H1 (cell line): ENCODE results near the gene KCNC1. TPM values are rescaled to one million over a fixed set of nuclear protein-coding genes. Genes with fewer than 3 reads are reported as not detected.

Experiments used
- CTCF ChIA-PET: fragments of 300-600 bp; sonication (Branson Sonifier 250); formaldehyde crosslinking; loops from one replicate; lab custom pipeline; 2021; ENCODE audit not compliant: partially characterized antibody; lab: Charles Lee
- POLR2A ChIA-PET: fragments of 300-600 bp; sonication (Branson Sonifier 250); formaldehyde crosslinking; loops from one replicate; lab custom pipeline; 2021; ENCODE audit warnings: inconsistent platforms; ENCODE audit not compliant: partially characterized antibody; lab: Charles Lee
- DNase-seq, 2 experiments: peaks; one replicate each; pipeline versions ENCODE4 v3.0.0 to v3.0.0-alpha.2; 2010 to 2022; ENCODE audit warnings: low spot score in 2 of 2, low read depth in 1 of 2, mixed read lengths in 1 of 2
- FAIRE-seq: peaks from 2 replicates; lab custom pipeline; 2011; peaks lifted over from hg19 to GRCh38; lab: Jason Lieb, UNC
- H2AFZ ChIP-seq: 2 replicates; pipeline ENCODE4 v1.8.1; 2012; ENCODE audit warnings: low read length, inconsistent platforms
- H2AK5ac ChIP-seq: 2 replicates; pipeline ENCODE4 v1.6.1; 2013; ENCODE audit warnings: low read depth, low read length
- H2BK120ac ChIP-seq: replicated peaks from 2 replicates; pipeline ENCODE3; 2013; ENCODE audit warnings: low read depth, low read length, inconsistent platforms
- H2BK12ac ChIP-seq: 2 replicates; pipeline ENCODE4 v1.6.1; 2013; ENCODE audit warnings: low read depth, low read length
- H2BK15ac ChIP-seq: 2 replicates; pipeline ENCODE4 v1.6.1; 2013; ENCODE audit warnings: low read length
- H2BK20ac ChIP-seq: 2 replicates; pipeline ENCODE4 v1.6.1; 2013; ENCODE audit warnings: low read length
- H2BK5ac ChIP-seq: 2 replicates; pipeline ENCODE4 v1.6.1; 2013; ENCODE audit warnings: low read depth, low read length
- H3K14ac ChIP-seq: 2 replicates; pipeline ENCODE4 v1.6.1; 2013; ENCODE audit warnings: inconsistent platforms; ENCODE audit not compliant: insufficient read length
- H3K18ac ChIP-seq: 2 replicates; pipeline ENCODE4 v1.6.1; 2013; ENCODE audit warnings: low read length; ENCODE audit errors: extremely low read depth
- H3K23ac ChIP-seq: 2 replicates; pipeline ENCODE4 v1.6.1; 2013; ENCODE audit warnings: inconsistent platforms; ENCODE audit not compliant: insufficient read length
- H3K23me2 ChIP-seq: 2 replicates; pipeline ENCODE4 v1.6.1; 2013; ENCODE audit warnings: low read depth, low read length
- H3K27ac ChIP-seq: 2 replicates; pipeline ENCODE4 v1.6.1; 2011; ENCODE audit warnings: low read depth, low read length, inconsistent platforms
- H3K27me3 ChIP-seq, 4 experiments: replicated peaks in 1 of 4; 1 replicate in 1 of 4; 2 replicates in 3 of 4; pipeline versions ENCODE4 v1.6.1 to v1.8.1; 2011 to 2013; ENCODE audit warnings: low read length in 3 of 4, mild to moderate bottlenecking in 3 of 4, inconsistent platforms in 2 of 4, mixed read lengths in 2 of 4, moderate library complexity in 1 of 4; ENCODE audit not compliant: control insufficient read depth in 3 of 4, insufficient read depth in 3 of 4; ENCODE audit errors: extremely low read depth in 1 of 4
- H3K36me3 ChIP-seq, 4 experiments: 2 replicates each; pipeline versions ENCODE4 v1.6.1 to v1.8.1; 2011 to 2013; ENCODE audit warnings: mild to moderate bottlenecking in 4 of 4, low read length in 3 of 4, moderate library complexity in 2 of 4, control low read depth in 1 of 4, inconsistent platforms in 1 of 4; ENCODE audit not compliant: insufficient read depth in 4 of 4, control insufficient read depth in 2 of 4
- H3K4ac ChIP-seq: replicated peaks from 2 replicates; pipeline ENCODE3; 2013; ENCODE audit warnings: low read length, low read depth, mixed read lengths, inconsistent platforms; ENCODE audit not compliant: insufficient read length
- H3K4me1 ChIP-seq, 4 experiments: replicated peaks in 1 of 4; 1 replicate in 1 of 4; 2 replicates in 3 of 4; pipeline versions ENCODE4 v1.6.1 to v1.8.1; 2011 to 2013; ENCODE audit warnings: low read length in 3 of 4, inconsistent platforms in 2 of 4, mixed read lengths in 1 of 4; ENCODE audit not compliant: insufficient read depth in 4 of 4, control insufficient read depth in 3 of 4
- H3K4me2 ChIP-seq, 2 experiments: 2 replicates each; pipeline versions ENCODE4 v1.6.1 to v1.8.1; 2011 to 2013; ENCODE audit warnings: low read depth in 2 of 2, low read length in 2 of 2, control low read depth in 1 of 2, inconsistent platforms in 1 of 2, mild to moderate bottlenecking in 1 of 2; ENCODE audit not compliant: insufficient read depth in 1 of 2
- H3K4me3 ChIP-seq, 4 experiments: fragments of 200-600, 300-600 bp in 1 of 4; sonication (generic), shearing (Covaris generic), sonication (Bioruptor Twin) in 1 of 4; 2 replicates each; pipeline versions ENCODE4 v1.5.1 to v1.8.1; 2011 to 2016; ENCODE audit warnings: low read length in 4 of 4, low read depth in 3 of 4, control low read depth in 2 of 4, inconsistent platforms in 2 of 4, mild to moderate bottlenecking in 2 of 4, mixed read lengths in 1 of 4, moderate library complexity in 1 of 4; ENCODE audit not compliant: insufficient read depth in 2 of 4; ENCODE audit errors: extremely low read depth in 1 of 4
- H3K56ac ChIP-seq: replicated peaks from 2 replicates; pipeline ENCODE3; 2013; ENCODE audit warnings: low read depth, mild to moderate bottlenecking, mixed read lengths, low read length, inconsistent platforms; ENCODE audit not compliant: insufficient read length
- H3K79me1 ChIP-seq: 2 replicates; pipeline ENCODE4 v1.6.1; 2013; ENCODE audit warnings: low read depth, low read length, control low read depth
- H3K79me2 ChIP-seq, 2 experiments: 2 replicates each; pipeline versions ENCODE4 v1.6.1 to v1.8.1; 2012 to 2013; ENCODE audit warnings: low read length in 2 of 2, mild to moderate bottlenecking in 2 of 2, inconsistent platforms in 1 of 2; ENCODE audit not compliant: insufficient read depth in 2 of 2, control insufficient read depth in 1 of 2
- H3K9ac ChIP-seq, 4 experiments: replicated peaks in 1 of 4; 1 replicate in 1 of 4; 2 replicates in 3 of 4; pipeline versions ENCODE4 v1.6.1 to v1.8.1; 2011 to 2013; ENCODE audit warnings: low read depth in 3 of 4, low read length in 3 of 4, control low read depth in 2 of 4, mild to moderate bottlenecking in 2 of 4, moderate library complexity in 2 of 4, inconsistent platforms in 1 of 4; ENCODE audit errors: extremely low read depth in 1 of 4
- H3K9me3 ChIP-seq, 2 experiments: 2 replicates each; pipeline versions ENCODE4 v1.6.1 to v1.8.1; 2012 to 2013; ENCODE audit warnings: mild to moderate bottlenecking in 2 of 2, moderate library complexity in 2 of 2, control low read depth in 1 of 2, inconsistent platforms in 1 of 2, low read depth in 1 of 2, low read length in 1 of 2, mixed read lengths in 1 of 2; ENCODE audit not compliant: insufficient read depth in 2 of 2
- H4K20me1 ChIP-seq, 2 experiments: replicated peaks in 1 of 2; 2 replicates each; pipeline versions ENCODE3 to v1.8.1; 2011 to 2013; ENCODE audit warnings: inconsistent platforms in 2 of 2, low read length in 2 of 2, mild to moderate bottlenecking in 1 of 2; ENCODE audit not compliant: insufficient read depth in 2 of 2, control insufficient read depth in 1 of 2
- H4K5ac ChIP-seq: 2 replicates; pipeline ENCODE4 v1.6.1; 2013; ENCODE audit warnings: low read length, low read depth, mixed read lengths, inconsistent platforms; ENCODE audit not compliant: insufficient read length
- H4K8ac ChIP-seq: 2 replicates; pipeline ENCODE4 v1.8.0; 2013; ENCODE audit warnings: mild to moderate bottlenecking, moderate library complexity, low read length, inconsistent platforms; ENCODE audit not compliant: insufficient read depth; ENCODE audit errors: extremely low read depth
- H4K91ac ChIP-seq: replicated peaks from 2 replicates; pipeline ENCODE3; 2013; ENCODE audit warnings: low read length, mixed read lengths, inconsistent platforms; ENCODE audit not compliant: insufficient read length
- BCL11A ChIP-seq, 2 experiments: IDR thresholded peaks; one replicate each; pipeline ENCODE4 v1.6.1; 2011; ENCODE audit warnings: low read depth in 2 of 2, low read length in 2 of 2, mild to moderate bottlenecking in 2 of 2
- CBX8 ChIP-seq: fragments of 300-800, 300-1000 bp; sonication (generic); IDR thresholded peaks from 2 replicates; pipeline ENCODE4 v1.7.1; 2016; ENCODE audit warnings: low read depth, low read length, borderline replicate concordance
- EZH2 ChIP-seq: fragments of 200-600 bp; sonication (generic); IDR thresholded peaks from 2 replicates; pipeline ENCODE4 v1.7.1; 2012; ENCODE audit warnings: low read depth, mild to moderate bottlenecking, moderate library complexity, low read length, inconsistent platforms; ENCODE audit not compliant: severe bottlenecking
- POLR2A ChIP-seq, 2 experiments: IDR thresholded peaks; 1 replicate in 1 of 2; 2 replicates in 1 of 2; pipeline ENCODE4 v1.6.1; 2011; ENCODE audit warnings: low read depth in 2 of 2, low read length in 2 of 2, mild to moderate bottlenecking in 2 of 2; ENCODE audit errors: control extremely low read depth in 1 of 2
- TEAD4 ChIP-seq: IDR thresholded peaks from 2 replicates; pipeline ENCODE4 v1.6.1; 2012; ENCODE audit warnings: low read depth, low read length, inconsistent platforms, mixed read lengths
- WGBS, 2 experiments: shearing (Covaris generic) in 1 of 2; methylation state at CpG; one replicate each; pipeline versions ENCODE4 v1.1.6 to v1.1.7; 2013 to 2015; ENCODE audit warnings: low lambda C conversion rate in 2 of 2, mixed read lengths in 2 of 2, inconsistent platforms in 1 of 2, low coverage in 1 of 2, missing lambda C conversion rate in 1 of 2; ENCODE audit not compliant: insufficient replicate concordance in 2 of 2, insufficient coverage in 1 of 2, insufficient read length in 1 of 2; ENCODE audit errors: extremely low coverage in 1 of 2, missing lambda C conversion rate in 1 of 2; 5-methylcytosine and 5-hydroxymethylcytosine counted together
- polyA plus RNA-seq, 7 experiments: library from polyadenylated mRNA; depleted of rRNA in 3 of 7; stranded (reverse) in 5 of 7; unstranded in 2 of 7; fragments of >200 nt in 5 of 7; fragments of 200-250 nt in 2 of 7; gene quantifications; 1 replicate in 5 of 7; 2 replicates in 1 of 7; 4 replicates in 1 of 7; pipeline versions ENCODE4 v1.2.1 to v1.2.3, GENCODE V29; 2011 to 2013; ENCODE audit warnings: missing spikeins in 2 of 7, mixed read lengths in 2 of 7
- total RNA-seq: library from RNA; stranded (reverse); fragmentation: NEBNext Ultra II Directional; extraction: Animal tissue kit (Norgen Biotek cat#: 25700); gene quantifications from 2 replicates; pipeline ENCODE4 v1.2.1, GENCODE V29; 2021

KCNC1 gene
- total and polyA plus RNA-seq, 2 of the 8 experiments (the other 6 are each of a cell fraction or from before 2014, with no cell fraction given): 0.11 to 0.26 TPM

DNA sequence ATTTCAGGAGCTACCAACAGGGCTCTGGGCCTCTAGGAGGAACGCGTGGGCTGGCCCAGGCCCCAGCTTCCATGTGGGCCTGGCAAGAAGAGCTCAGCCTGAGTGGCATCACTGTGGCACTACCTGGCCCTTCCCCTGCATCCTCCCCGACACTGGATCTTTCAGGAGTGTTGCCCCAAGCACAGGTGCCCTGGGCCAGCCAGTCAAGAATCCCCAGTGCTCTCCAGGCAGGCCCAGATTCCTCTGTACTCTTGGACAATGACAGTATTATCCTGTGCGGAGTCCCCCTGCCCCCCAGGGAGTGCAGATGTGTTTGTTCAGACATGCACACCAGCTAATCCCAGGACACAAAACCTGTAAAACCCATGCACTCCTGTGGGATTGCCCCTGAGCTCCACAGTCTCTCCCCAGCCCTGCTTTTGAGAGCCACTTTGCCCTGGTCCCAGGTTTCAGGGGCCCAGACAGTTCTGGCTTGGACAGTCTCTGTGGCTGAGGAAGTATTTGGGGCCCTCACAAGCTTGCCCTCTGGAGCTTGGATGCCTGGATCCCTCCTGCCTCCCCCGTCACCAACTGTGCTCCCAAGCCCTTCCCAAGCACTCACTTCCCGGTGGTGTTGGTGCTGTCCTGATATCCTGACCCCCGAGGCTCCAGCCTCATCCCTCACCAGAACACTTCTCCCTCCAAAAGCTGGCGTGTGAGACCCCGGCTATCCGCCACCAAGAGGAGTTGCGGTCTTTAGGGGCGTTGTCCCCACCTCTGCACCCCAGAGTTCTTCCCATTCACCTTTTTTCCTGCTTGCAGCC, 39.9 kb downstream of the KCNC1 start:
- H3K56ac ChIP-seq: no peak overlapping the region
- no peak overlapping the region for H2BK5ac ChIP-seq
- no peaks in the 10 kb centered on the region for H3K27me3 ChIP-seq
- no peaks in the 10 kb centered on the region for H3K36me3 ChIP-seq
- H2BK12ac ChIP-seq: no peak overlapping the region
- TF ChIP-seq TEAD4 (no peak), CBX8 (no peak), BCL11A (IDR thresholded peaks at IDR 0.05; ENCODE audit: low read depth in 2 of 2, low read length in 2 of 2) (no peak), POLR2A (IDR thresholded peaks at IDR 0.05; ENCODE audit: control extremely low read depth in 1 of 2, low read depth in 2 of 2, low read length in 2 of 2) (no peak), EZH2 (no peak)
- no peak overlapping the region for H3K18ac ChIP-seq
- H3K4ac ChIP-seq: no peak overlapping the region
- H2BK20ac ChIP-seq: no peak overlapping the region
- H3K79me2 ChIP-seq: no peaks in the 10 kb centered on the region
- H3K9ac ChIP-seq: no peak overlapping the region
- no peak overlapping the region for H3K4me2 ChIP-seq
- H4K5ac ChIP-seq: no peak overlapping the region
- H3K27ac ChIP-seq: no peak overlapping the region
- H2BK15ac ChIP-seq: no peak overlapping the region
- no peaks in the 10 kb centered on the region for H4K20me1 ChIP-seq
- H3K4me1 ChIP-seq: peaks cover 0 to 4% (median 0%) of the 10 kb centered on the region in 4 experiments; a peak in 2 of 7 replicates
- DNase-seq: no peak
- H4K91ac ChIP-seq: no peak overlapping the region
- FAIRE-seq: no peak
- no peak overlapping the region for H3K14ac ChIP-seq
- ChIA-PET CTCF (interaction anchor here (0.5 to 4.1 kb wide), 21 partner anchors 10 to 528 kb away, joined by 3 to 28 read pairs (median 4); no protein-coding TSS in a partner anchor), POLR2A (no interaction called here)
- 87% methylated on average over 12 of the region's 12 CpGs; no CpG with 5 or more reads in 1 of the 2 experiments for WGBS, 2 experiments
- H3K23ac ChIP-seq: no peak overlapping the region
- H2BK120ac ChIP-seq: no peak overlapping the region
- no peak overlapping the region for H2AFZ ChIP-seq
- no peak overlapping the region for H2AK5ac ChIP-seq
- no peaks in the 10 kb centered on the region; the same call in 1 of the 2 replicates for H3K23me2 ChIP-seq
- no peaks in the 10 kb centered on the region; a peak in 1 of 4 replicates for H3K9me3 ChIP-seq
- no peaks in the 10 kb centered on the region for H3K79me1 ChIP-seq
- no peak overlapping the region; the same call in 1 of the 2 replicates for H4K8ac ChIP-seq
- no peak overlapping the region for H3K4me3 ChIP-seq
